NCI-H2227 (cell line): ENCODE data around the gene ABHD13.
"Not testable (repeated sequence)": the region's sequence is repeated elsewhere in the genome, so short reads cannot be mapped to it uniquely, and the experiment has no call there.

ENCODE experiments used
- DNase-seq: peaks from one replicate; lab custom pipeline; 2025; ENCODE audit not compliant: unreplicated experiment; lab: John Stamatoyannopoulos, UW

Gene ABHD13

GRCh38 chr13:108223687-108224503 is 5.7 kb downstream of the ABHD13 start:
- no peak for DNase-seq

- DNase-seq, result no peak
Measured at GRCh38 chr13:108225440-108225839, 7.2 kb downstream of the ABHD13 start.

GRCh38 chr13:108226184-108226583 is 8.0 kb downstream of the ABHD13 start:
- DNase-seq, result peak; percentile 66

DNA sequence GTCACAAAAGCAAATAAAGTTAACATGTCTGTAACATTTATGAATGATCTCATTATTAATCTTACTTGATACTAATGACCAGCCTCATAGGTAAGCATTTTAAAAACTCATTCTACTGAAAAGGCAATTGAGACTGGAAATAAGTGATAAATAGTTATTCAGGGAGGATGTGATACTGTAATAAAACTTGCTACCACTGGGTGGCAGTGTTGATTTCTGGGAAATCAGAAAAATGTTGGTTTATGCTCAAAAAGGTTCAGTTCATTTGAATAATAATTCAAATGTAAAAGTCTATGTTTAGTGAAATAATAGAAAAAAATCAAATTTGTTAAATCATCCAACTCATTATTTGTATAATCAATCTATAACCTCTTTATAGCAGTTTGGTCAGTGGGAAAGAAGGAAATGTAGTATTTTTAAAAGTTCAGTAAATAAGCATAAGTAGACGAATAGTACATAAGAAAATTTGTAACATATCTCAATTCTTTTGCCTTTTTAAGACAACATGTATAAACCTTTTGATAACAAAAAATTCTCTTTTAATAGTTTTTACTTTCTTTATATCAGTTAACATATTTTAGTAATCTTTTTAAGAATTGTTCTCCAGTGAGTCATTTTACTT is 9.6 kb downstream of the ABHD13 start:
- DNase-seq, result peak; percentile 27

DNA sequence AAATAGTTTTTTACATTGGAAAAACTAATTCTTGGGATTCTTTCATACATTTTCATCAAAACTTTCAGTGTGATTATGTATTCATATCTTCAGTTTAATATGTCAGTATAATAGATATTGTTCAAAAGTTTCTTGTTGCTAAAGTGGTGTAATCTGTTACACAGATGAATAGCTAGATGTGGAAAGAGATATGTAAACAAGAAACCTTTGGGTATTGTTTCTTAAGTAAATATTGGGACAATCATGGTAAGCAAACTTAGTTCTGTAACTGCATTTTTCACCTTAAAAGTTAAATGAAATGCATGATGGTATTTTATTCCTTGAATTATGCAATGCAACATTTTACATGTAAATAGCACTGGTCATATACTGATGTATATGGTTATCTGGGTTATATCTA is 12.2 kb downstream of the ABHD13 start:
- DNase-seq, result no peak

DNA sequence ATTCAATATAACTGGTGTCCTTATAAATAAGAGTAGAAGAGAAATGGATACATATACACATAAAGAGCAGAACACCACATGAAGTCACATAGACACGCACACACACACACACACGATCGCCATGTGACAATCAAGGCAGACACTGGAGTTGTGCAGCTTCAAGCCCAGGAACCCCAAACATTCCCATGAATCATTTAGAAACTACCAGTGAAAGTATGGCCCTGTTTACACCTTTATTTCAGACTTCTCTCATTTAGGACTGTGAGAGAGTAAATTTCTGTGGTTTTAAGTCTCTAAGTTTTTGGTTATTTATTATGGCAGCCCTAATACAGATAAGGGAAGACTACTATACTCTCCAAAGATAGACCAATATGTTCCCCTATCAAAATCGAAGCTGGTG is 31.0 kb downstream of the ABHD13 start:
- no peak for DNase-seq

DNA sequence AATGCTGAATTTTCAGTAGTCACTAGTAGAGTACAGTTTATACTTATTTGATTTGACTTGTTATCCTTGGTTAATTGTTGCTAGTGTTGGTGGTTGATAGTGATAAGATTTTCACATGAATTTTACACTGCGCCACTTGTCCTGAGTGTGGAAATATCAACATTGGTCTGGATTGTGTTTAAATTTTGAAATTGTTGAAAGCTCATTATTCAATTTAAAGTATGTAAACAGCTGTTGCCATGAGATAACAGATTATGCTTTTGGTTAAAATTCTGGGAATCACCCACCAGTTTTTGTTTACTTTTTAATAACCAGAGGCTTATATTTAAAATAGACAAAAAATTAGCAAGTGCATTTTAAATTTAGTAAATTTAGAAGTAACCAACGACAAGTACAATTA is 39.1 kb downstream of the ABHD13 start:
- no peak for DNase-seq

DNA sequence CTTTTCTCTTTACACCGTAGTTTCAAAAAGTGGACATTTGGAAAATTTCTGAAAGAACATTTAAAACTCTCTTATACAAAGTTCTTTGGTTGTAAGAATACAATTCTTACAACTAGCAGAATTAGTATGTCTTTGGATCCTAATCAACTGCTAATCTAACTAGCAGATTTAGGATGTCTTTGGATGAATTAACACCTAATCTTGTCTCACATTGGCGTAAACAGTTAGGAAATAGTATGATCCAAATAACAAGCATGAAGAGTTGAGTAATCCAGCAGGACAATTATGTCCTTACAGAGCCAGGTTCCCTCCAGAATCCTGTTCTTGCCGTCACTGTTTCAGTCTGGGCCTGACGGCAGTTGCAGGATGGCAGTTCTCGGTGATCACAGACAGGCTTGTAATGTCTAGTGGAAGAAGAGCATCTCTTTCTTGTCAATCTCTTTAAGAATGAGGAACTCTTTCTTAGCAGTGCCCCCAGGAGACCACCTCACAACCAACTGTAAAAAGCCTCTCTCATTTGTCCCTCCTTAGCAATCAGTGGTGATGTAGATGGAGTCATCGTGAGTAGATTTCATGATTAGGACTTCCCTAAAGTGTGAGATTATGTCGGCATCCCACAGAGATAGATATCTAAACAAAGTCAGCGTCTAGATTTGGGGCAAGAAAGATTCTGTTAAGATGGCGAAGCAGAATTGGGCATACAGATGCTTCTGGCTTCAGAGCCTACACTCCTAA is 45.6 kb downstream of the ABHD13 start:
- no peak for DNase-seq

DNA sequence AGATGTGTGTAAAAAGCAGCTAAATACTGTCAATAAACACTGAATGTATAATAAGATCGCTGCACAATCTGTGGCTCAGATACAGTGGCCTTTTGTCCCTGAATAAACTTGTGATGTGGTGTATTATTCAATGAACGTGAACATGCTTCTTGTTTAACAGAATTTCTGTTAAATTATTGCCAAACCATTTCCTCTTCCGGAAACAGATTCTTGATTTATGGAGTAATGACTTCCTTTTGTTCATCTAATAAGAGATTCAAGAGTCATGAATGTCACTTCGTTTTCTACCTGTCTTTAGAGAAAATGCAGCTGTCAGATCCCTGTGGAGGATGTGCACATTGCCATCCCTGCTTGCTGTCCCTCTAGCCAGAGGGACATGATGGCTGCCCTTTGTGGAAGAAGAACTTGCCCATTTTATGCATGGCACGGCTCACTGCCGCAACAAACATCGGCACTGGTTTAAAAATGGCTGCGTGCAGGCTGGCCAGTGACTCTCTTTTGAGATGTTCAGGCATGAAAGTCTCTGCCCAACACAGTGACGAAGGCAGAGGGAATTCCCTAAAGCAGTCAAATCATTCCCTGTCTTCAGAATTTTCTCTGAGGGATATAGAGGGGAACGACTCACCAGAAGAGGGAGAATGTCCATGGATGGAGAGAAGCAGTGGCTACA is 48.3 kb downstream of the ABHD13 start:
- no peak for DNase-seq

DNA sequence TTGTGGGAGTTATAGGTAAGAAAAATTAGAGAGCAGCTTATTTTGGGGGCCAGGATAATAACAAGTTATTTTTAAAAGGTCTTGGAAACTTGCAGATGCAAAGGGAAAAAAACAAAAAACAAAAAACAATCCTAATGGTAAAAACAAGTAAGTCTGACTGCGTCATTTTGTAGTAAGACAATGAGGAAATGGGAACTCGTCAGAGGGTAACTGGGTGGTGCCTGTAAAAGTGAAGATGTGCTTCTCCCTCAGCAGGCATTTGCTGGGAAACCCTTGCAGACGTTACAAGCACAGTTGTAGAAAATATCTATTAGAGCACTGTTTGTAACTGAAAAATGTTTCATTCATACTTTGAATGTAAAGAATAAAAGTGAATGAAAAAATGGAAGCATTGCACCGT is 49.2 kb downstream of the ABHD13 start:
- no peak for DNase-seq

- not testable (repeated sequence) for DNase-seq
Measured at GRCh38 chr13:108267855-108268254, 49.7 kb downstream of the ABHD13 start.

GRCh38 chr13:108268466-108269112 is 50.4 kb downstream of the ABHD13 start:
- no peak for DNase-seq

DNA sequence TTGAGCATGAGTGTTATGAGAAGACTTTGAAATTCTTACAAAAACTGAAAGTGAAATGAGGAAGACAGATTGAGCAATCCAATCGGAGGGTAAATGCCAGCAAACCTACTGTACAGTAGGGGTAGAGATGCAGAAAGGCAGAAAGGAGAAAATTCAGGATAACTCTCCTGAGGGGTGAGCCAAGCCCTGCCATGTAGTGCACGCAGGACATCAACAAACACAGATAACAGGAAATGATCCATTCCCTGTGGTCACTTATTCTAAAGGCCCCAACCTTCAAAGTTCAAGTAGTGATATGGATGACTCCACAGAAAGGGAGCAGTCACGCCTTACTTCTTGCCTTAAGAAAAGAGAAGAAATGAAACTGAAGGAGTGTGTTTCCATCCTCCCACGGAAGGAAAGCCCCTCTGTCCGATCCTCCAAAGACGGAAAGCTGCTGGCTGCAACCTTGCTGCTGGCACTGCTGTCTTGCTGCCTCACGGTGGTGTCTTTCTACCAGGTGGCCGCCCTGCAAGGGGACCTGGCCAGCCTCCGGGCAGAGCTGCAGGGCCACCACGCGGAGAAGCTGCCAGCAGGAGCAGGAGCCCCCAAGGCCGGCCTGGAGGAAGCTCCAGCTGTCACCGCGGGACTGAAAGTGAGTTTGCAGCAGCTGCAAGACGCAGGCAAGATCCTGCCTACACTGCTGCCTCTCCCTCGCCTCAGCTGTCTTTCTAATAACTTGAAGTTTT is 51.6 kb downstream of the ABHD13 start, which contains the start of gene TNFSF13B:
TNFSF13B (plus strand) TSS at position 118 of the 728 bp plus-strand sequence; CDS start at position 296, 178 bp downstream.
- DNase-seq, result peak; percentile 12

DNA sequence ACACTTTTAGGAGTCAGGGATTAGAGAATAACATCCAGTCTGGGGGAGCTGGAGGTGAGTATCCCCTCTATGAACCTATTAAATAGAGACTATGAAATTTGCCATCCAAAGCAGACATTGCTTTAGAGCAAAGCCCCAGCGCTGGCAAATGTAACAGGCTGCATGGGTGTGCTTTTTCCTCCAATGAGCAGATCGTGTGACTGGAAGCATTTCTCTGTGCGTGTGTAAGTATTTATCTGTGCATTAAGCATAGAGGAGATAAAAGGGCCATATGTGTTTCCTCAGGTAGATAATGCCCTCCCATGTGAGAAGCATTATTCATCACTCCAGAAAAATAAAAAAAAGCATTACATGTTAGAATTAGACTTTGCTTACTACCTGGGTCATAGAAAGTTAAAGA is 52.2 kb downstream of the ABHD13 start:
- DNase-seq, result no peak

- no peak for DNase-seq
Measured at GRCh38 chr13:108272333-108272732, 54.1 kb downstream of the ABHD13 start.

- no peak for DNase-seq
Measured at GRCh38 chr13:108273429-108274118, 55.4 kb downstream of the ABHD13 start.

- no peak for DNase-seq
Measured at GRCh38 chr13:108274718-108275117, 56.5 kb downstream of the ABHD13 start.

DNA sequence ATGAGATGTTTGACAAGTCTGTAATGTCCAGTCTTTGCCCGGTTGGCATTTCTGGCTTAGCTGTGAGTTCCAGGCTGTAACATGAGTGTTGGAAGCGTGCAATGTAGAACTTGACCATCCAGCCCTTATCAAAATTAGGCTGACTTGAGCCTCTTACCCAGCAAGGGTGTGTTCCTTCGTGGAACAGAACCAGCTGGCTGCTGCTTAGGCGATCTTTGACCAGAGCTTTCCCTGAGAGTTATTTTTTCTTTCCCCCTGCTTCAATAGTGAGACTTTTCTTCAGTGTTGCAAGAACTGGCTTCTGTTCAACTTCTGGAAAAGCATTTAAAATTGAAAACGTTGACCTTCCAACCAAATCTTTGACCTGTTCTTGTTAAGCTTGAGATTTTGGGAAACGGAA is 57.9 kb downstream of the ABHD13 start:
- no peak for DNase-seq

DNA sequence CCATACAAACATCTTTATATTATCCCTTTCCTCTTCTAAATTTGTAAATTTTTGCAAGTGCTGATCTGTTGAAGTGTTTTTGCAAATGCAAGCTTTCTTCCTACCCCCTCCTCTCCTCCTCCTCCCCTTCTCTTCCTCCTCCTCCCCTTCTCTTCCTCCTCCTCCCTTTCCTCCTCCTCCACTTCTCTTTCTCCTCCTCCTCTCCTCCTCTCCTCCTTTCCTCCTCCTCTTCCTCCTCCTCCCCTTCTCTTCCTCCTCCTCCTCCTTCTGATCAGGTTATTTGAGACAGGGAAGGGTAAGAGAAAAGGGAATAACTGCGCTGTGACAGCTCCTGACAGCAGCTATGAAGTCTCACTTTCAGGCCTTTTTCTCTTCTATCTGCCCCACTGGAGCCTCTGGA is 60.3 kb downstream of the ABHD13 start:
- no peak for DNase-seq

DNA sequence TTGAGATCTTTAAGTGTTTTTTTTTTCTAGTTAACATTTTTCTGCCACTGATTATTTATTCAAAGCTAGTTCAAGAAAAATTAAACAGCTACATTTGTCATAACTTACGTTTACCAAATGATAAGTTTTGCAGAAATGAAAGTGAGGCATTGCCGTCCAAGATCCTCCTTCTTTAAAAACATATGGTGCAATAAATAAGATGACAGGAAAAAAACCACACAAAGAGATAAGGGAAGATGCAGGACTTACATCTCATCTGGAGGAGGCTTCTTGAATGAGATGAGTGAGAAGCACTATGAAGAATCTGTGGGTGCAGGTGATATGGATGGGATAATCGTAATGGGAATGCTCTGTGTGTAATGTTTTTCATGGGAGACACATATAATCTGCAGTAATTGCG is 63.7 kb downstream of the ABHD13 start:
- DNase-seq, result no peak
